Type B pancreatic cell (in vitro differentiated cells): ENCODE measurements around the gene ROR2. TPM values are rescaled to one million over a fixed set of nuclear protein-coding genes. Genes with fewer than 3 reads are reported as not detected.
"Not testable (repeated sequence)": the region's sequence is repeated elsewhere in the genome, so short reads cannot be mapped to it uniquely, and the experiment has no call there.

ENCODE experiments used
- DNase-seq: peaks from one replicate; pipeline ENCODE4 v3.0.0; 2021; ENCODE audit warnings: mixed read lengths; ENCODE audit not compliant: unreplicated experiment; ENCODE audit errors: extremely low spot score
- H3K27ac Mint-ChIP-seq: 2 replicates; pipeline ENCODE4 v1.8.0; 2021; ENCODE audit warnings: mild to moderate bottlenecking, mixed read lengths
- H3K27me3 Mint-ChIP-seq: 2 replicates; pipeline ENCODE4 v1.8.0; 2021; ENCODE audit warnings: mixed read lengths
- H3K36me3 Mint-ChIP-seq: 2 replicates; pipeline ENCODE4 v1.8.0; 2021; ENCODE audit warnings: mixed read lengths
- H3K4me1 Mint-ChIP-seq: one replicate; pipeline ENCODE4 v1.8.0; 2021; ENCODE audit warnings: mixed read lengths; ENCODE audit not compliant: unreplicated experiment
- H3K4me3 Mint-ChIP-seq: 2 replicates; pipeline ENCODE4 v1.8.0; 2021; ENCODE audit warnings: mild to moderate bottlenecking, mixed read lengths
- H3K9me3 Mint-ChIP-seq: 2 replicates; pipeline ENCODE4 v1.8.0; 2021; ENCODE audit warnings: mixed read lengths
- CTCF ChIP-seq: fragments of 200-600 bp; sonication (generic); conservative IDR thresholded peaks from 2 replicates; pipeline ENCODE4 v1.5.0; 2021; ENCODE audit warnings: antibody characterized with exemption, mild to moderate bottlenecking
- total RNA-seq: library from RNA; stranded (reverse); gene quantifications from 2 replicates; pipeline ENCODE4 v1.2.1, GENCODE V29; 2021; ENCODE audit warnings: low replicate concordance

ROR2 gene
- total RNA-seq, 1 donor from 2014 or later = 48.9 TPM

GRCh38 chr9:91541734-91542133 lies 408.3 kb downstream of the ROR2 start:
- Mint-ChIP-seq H3K9me3 (no peaks in the 10 kb centered on the region), H3K27me3 (no peaks in the 10 kb centered on the region), H3K4me3 (no peak overlapping the region), H3K4me1 (peaks cover 4% of the 10 kb centered on the region), H3K27ac (no peak overlapping the region), H3K36me3 (no peaks in the 10 kb centered on the region)
- no peak for TF ChIP-seq CTCF
- DNase-seq = no peak

- not testable (repeated sequence) for H3K4me3 Mint-ChIP-seq, H3K27me3 Mint-ChIP-seq
Measured at GRCh38 chr9:91540506-91540905, 409.5 kb downstream of the ROR2 start.

DNA sequence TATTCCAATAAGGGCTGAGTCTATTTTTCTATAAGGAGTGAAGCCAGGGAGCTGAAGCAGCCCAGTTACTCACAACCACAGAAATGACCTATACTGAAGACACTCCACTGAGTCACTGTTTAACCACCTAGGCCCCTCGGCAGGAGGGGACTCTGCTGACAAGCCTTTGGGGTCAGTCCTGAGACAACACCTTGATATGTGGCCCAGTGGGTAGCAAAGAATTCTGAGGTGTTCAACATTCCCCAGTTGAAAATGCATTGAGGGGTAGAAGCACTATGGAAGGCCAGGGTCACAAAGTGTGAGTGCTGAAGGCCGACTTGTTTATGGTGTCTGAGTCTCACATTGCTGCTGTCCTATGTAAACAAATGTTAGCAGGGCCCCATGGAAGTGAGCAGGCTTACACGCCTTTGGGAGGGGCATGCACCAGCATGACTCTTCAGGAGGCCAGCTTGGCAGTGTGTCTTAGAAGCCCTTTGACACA lies 413.8 kb downstream of the ROR2 start:
- H3K9me3 Mint-ChIP-seq = no peaks in the 10 kb centered on the region
- peak overlapping the region; percentile 63 for H3K27ac Mint-ChIP-seq
- H3K4me1 Mint-ChIP-seq = peaks cover 17% of the 10 kb centered on the region
- peak overlapping the region; percentile 16 for H3K4me3 Mint-ChIP-seq
- TF ChIP-seq CTCF = no peak
- no peaks in the 10 kb centered on the region for H3K27me3 Mint-ChIP-seq
- H3K36me3 Mint-ChIP-seq = no peaks in the 10 kb centered on the region
- no peak for DNase-seq

More at GRCh38 chr9:91540506-91540905, 409.5 kb downstream of the ROR2 start:
- not testable (repeated sequence) for H3K9me3 Mint-ChIP-seq, DNase-seq, H3K27ac Mint-ChIP-seq, H3K4me1 Mint-ChIP-seq, H3K36me3 Mint-ChIP-seq

DNA sequence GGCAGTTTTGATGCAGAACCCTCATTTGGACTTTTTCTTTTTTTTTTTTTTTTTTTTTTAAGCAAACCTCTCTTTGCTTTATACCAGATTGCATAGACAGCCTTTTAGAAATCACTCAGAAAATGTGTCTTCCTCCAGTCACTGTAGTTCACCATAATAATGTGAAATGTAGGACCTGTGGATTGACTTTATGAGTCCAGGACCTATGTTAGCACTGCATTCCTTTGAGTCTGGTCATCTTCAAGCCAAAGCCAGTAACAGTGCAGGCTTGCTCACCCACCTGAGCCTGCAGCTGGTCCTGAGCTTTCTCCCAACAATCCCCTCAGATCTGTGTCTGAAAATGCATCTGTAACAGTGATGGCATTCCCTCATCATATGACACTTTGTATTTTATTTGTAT lies 415.7 kb downstream of the ROR2 start:
- H3K4me1 Mint-ChIP-seq = peaks cover 22% of the 10 kb centered on the region
- no peak for TF ChIP-seq CTCF
- DNase-seq = no peak
- H3K4me3 Mint-ChIP-seq = no peak overlapping the region
- H3K27me3 Mint-ChIP-seq = no peaks in the 10 kb centered on the region
- no peak overlapping the region for H3K27ac Mint-ChIP-seq
- H3K36me3 Mint-ChIP-seq = no peaks in the 10 kb centered on the region
- no peaks in the 10 kb centered on the region for H3K9me3 Mint-ChIP-seq

DNA sequence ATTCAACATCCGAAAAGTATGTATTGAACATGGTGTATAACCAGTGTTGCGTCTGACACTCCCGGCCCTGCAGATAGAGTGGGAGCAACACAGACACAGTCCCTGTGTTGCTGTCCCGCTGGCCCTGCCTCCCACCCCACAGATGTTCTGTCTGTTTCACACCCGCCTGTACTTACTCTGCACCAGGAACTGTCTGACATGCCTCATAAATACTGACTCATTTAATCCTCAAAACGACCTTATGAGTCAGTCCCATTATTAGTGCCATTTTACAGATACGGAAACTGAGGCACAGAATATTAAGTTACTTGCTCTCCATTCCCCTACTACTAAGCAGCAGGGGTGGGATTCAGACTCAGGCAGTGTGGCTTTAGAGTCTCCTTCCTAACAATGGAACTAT lies 416.6 kb downstream of the ROR2 start:
- H3K4me1 Mint-ChIP-seq = peaks cover 22% of the 10 kb centered on the region
- no peaks in the 10 kb centered on the region for H3K27me3 Mint-ChIP-seq
- TF ChIP-seq CTCF = no peak

DNA sequence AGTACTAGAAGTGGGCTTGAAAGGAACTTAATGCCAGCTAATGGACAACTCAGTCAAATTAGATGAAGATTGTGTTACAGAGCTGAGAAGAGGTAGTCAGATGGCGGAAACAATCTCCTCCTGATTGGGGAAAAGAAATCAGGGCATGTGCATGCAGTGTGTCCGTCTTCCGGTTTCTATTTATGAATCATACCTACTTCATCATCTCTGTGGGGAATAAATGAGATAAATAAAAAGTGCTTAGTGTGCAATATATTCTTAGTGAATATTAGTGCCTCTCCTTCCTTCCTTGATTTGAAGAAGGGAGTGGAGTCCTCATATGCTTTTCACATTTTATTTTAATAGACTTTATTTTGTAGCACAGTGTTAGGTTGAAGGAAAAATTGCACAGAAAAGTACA lies 417.7 kb downstream of the ROR2 start:
- no peak overlapping the region for H3K27ac Mint-ChIP-seq
- peaks cover 22% of the 10 kb centered on the region for H3K4me1 Mint-ChIP-seq
- H3K9me3 Mint-ChIP-seq = peaks cover 8% of the 10 kb centered on the region
- TF ChIP-seq CTCF = no peak
- H3K36me3 Mint-ChIP-seq = no peaks in the 10 kb centered on the region
- H3K4me3 Mint-ChIP-seq = no peak overlapping the region
- no peaks in the 10 kb centered on the region for H3K27me3 Mint-ChIP-seq
- no peak for DNase-seq

More for the DNA sequence above, 416.6 kb downstream of the ROR2 start:
- H3K27ac Mint-ChIP-seq = no peak overlapping the region
- no peak overlapping the region for H3K4me3 Mint-ChIP-seq
- no peaks in the 10 kb centered on the region for H3K9me3 Mint-ChIP-seq
- H3K36me3 Mint-ChIP-seq = no peaks in the 10 kb centered on the region
- no peak for DNase-seq
